HG02943 (cell line): ENCODE data around the gene GUF1.

ENCODE experiments used
- ATAC-seq: cut with Tn5 transposase; IDR thresholded peaks from one replicate; pipeline ENCODE4 v1.9.1; 2021; ENCODE audit warnings: mild to moderate bottlenecking, low read depth, moderate library complexity; ENCODE audit not compliant: unreplicated experiment

GUF1 gene

GRCh38 chr4:44678094-44679041 lies at the start of gene GUF1:
Gene GUF1, plus strand, starts transcription at chr4:44678420. Its CDS starts 203 bp downstream, at chr4:44678623.
- peak; percentile 97 for ATAC-seq

- peak; percentile 95 for ATAC-seq
These were observed 48.8 kb upstream of the GUF1 start for GRCh38 chr4:44629280-44629866.

- no peak for ATAC-seq
These were observed 46.1 kb upstream of the GUF1 start for GRCh38 chr4:44632089-44632488.

GRCh38 chr4:44632733-44633132 lies 45.5 kb upstream of the GUF1 start:
- ATAC-seq = no peak

- ATAC-seq = no peak
These were observed 40.1 kb upstream of the GUF1 start for GRCh38 chr4:44638091-44638490.

GRCh38 chr4:44646151-44646550 lies 32.1 kb upstream of the GUF1 start:
- no peak for ATAC-seq

- ATAC-seq = no peak
These were observed 26.8 kb upstream of the GUF1 start, which contains the start of gene YIPF7 for GRCh38 chr4:44651425-44651824. Gene YIPF7, minus strand, starts transcription at chr4:44651625. Its CDS starts 1,525 bp downstream, at chr4:44650100.

GRCh38 chr4:44652002-44652401 lies 26.2 kb upstream of the GUF1 start:
- no peak for ATAC-seq

GRCh38 chr4:44660396-44660795 lies 17.8 kb upstream of the GUF1 start:
- ATAC-seq = no peak

- no peak for ATAC-seq
These were observed 16.1 kb upstream of the GUF1 start for GRCh38 chr4:44661940-44662622.

- no peak for ATAC-seq
These were observed 15.6 kb upstream of the GUF1 start for GRCh38 chr4:44662623-44663005.

- no peak for ATAC-seq
These were observed 14.5 kb upstream of the GUF1 start for GRCh38 chr4:44663539-44664263.

GRCh38 chr4:44668526-44668925 lies 9.7 kb upstream of the GUF1 start:
- no peak for ATAC-seq

GRCh38 chr4:44670506-44671199 lies 7.6 kb upstream of the GUF1 start:
- ATAC-seq = no peak

GRCh38 chr4:44671636-44672035 lies 6.6 kb upstream of the GUF1 start:
- ATAC-seq = no peak

- ATAC-seq = no peak
These were observed 3.7 kb upstream of the GUF1 start for GRCh38 chr4:44674471-44674870.

- no peak for ATAC-seq
These were observed 2.9 kb upstream of the GUF1 start for GRCh38 chr4:44675366-44675765.

GRCh38 chr4:44679060-44679459 lies 840 bp downstream of the GUF1 start:
- ATAC-seq = peak; percentile 1

- ATAC-seq = no peak
These were observed 6.4 kb downstream of the GUF1 start for GRCh38 chr4:44684648-44685047.

- ATAC-seq = no peak
These were observed 22.2 kb downstream of the GUF1 start for GRCh38 chr4:44700427-44700826.
